ENCODE data around the gene GCN1. TPM values are rescaled to one million over a fixed set of nuclear protein-coding genes. Genes with fewer than 3 reads are reported as not detected.

GCN1 gene
- total and polyA plus RNA-seq, 2 donors from 2014 or later = 12.2 to 77.6 TPM

GRCh38 chr12:120181991-120182631 is 12.4 kb downstream of the GCN1 start:
- FAIRE-seq (no peak), DNase-seq (no peak)
- Histone ChIP-seq H3K9ac (ENCODE audit: low read length in 3 of 3) (no peak overlapping the region), H3K4me1 (ENCODE audit: control insufficient read depth in 2 of 3, insufficient read depth in 2 of 3, low read depth in 1 of 3, low read length in 3 of 3) (peaks cover 0 to 2% (median 0%) of the 10 kb centered on the region in 3 donors), H3K27ac (ENCODE audit: low read depth in 2 of 2, low read length in 2 of 2) (no peak overlapping the region), H3K4me3 (ENCODE audit: low read length in 3 of 3) (no peak overlapping the region), H3K36me3 (ENCODE audit: control insufficient read depth in 2 of 3, insufficient read depth in 3 of 3, low read length in 3 of 3) (peaks cover 24 to 63% (median 47%) of the 10 kb centered on the region in 3 donors), H3K27me3 (ENCODE audit: control insufficient read depth, insufficient read depth, low read length) (no peaks in the 10 kb centered on the region), H3K9me3 (ENCODE audit: control insufficient read depth in 2 of 3, insufficient read depth in 1 of 3, low read length in 3 of 3) (no peaks in the 10 kb centered on the region)
- intact Hi-C loops (cut with DNase I) = no loop called here
- TF ChIP-seq CTCF (IDR thresholded peaks at IDR 0.05; ENCODE audit: borderline replicate concordance, extremely low read depth, insufficient read depth) = no peak

- DNase-seq = no peak
- Histone ChIP-seq H3K4me3 (ENCODE audit: low read length in 3 of 3) (no peak overlapping the region), H3K27me3 (ENCODE audit: control insufficient read depth, insufficient read depth, low read length) (no peaks in the 10 kb centered on the region), H3K36me3 (ENCODE audit: control insufficient read depth in 2 of 3, insufficient read depth in 3 of 3, low read length in 3 of 3) (peaks cover 25 to 66% (median 52%) of the 10 kb centered on the region in 3 donors), H3K4me1 (ENCODE audit: control insufficient read depth in 2 of 3, insufficient read depth in 2 of 3, low read depth in 1 of 3, low read length in 3 of 3) (peaks cover 0 to 2% (median 0%) of the 10 kb centered on the region in 3 donors), H3K9me3 (ENCODE audit: control insufficient read depth in 2 of 3, insufficient read depth in 1 of 3, low read length in 3 of 3) (no peaks in the 10 kb centered on the region), H3K27ac (ENCODE audit: low read depth in 2 of 2, low read length in 2 of 2) (no peak overlapping the region), H3K9ac (ENCODE audit: low read length in 3 of 3) (no peak overlapping the region)
- intact Hi-C loops (cut with DNase I) = no loop called here
- no peak for TF ChIP-seq CTCF (IDR thresholded peaks at IDR 0.05; ENCODE audit: borderline replicate concordance, extremely low read depth, insufficient read depth)
- FAIRE-seq = no peak
Observed at GRCh38 chr12:120180975-120181374, 13.5 kb downstream of the GCN1 start.

- Histone ChIP-seq H3K4me1 (ENCODE audit: control insufficient read depth in 2 of 3, insufficient read depth in 2 of 3, low read depth in 1 of 3, low read length in 3 of 3) (no peaks in the 10 kb centered on the region), H3K4me3 (ENCODE audit: low read length in 3 of 3) (no peak overlapping the region), H3K27me3 (ENCODE audit: control insufficient read depth, insufficient read depth, low read length) (no peaks in the 10 kb centered on the region), H3K9ac (ENCODE audit: low read length in 3 of 3) (no peak overlapping the region), H3K27ac (ENCODE audit: low read depth in 2 of 2, low read length in 2 of 2) (no peak overlapping the region), H3K9me3 (ENCODE audit: control insufficient read depth in 2 of 3, insufficient read depth in 1 of 3, low read length in 3 of 3) (no peaks in the 10 kb centered on the region), H3K36me3 (ENCODE audit: control insufficient read depth in 2 of 3, insufficient read depth in 3 of 3, low read length in 3 of 3) (peaks cover 23 to 67% (median 50%) of the 10 kb centered on the region in 3 donors)
- intact Hi-C loops (cut with DNase I) = no loop called here
- DNase-seq (no peak), FAIRE-seq (no peak)
- TF ChIP-seq CTCF (IDR thresholded peaks at IDR 0.05; ENCODE audit: borderline replicate concordance, extremely low read depth, insufficient read depth) = no peak
Observed at GRCh38 chr12:120175537-120175936, 19.0 kb downstream of the GCN1 start.
